ENCODE data around the gene CTNNB1.

The CTNNB1 gene

GRCh38 chr3:41163421-41163820 is 35.9 kb upstream of the CTNNB1 start:
- no peak for DNase-seq (ENCODE audit: low spot score)
- no peak overlapping the region for H3K27ac ChIP-seq
- ChIA-PET POLR2A (ENCODE audit: low non-redundant PET) (no interaction called here), CTCF (interaction anchor here (0.6 kb wide), 1 partner anchor 738 kb away, joined by 3 read pairs; no protein-coding TSS in a partner anchor)
- no peak for TF ChIP-seq CTCF (conservative IDR thresholded peaks at IDR 0.05; ENCODE audit: low read depth)

GRCh38 chr3:41164777-41165176 is 34.5 kb upstream of the CTNNB1 start:
- TF ChIP-seq CTCF (conservative IDR thresholded peaks at IDR 0.05; ENCODE audit: low read depth): no peak
- H3K27ac ChIP-seq: no peak overlapping the region
- ChIA-PET CTCF (interaction anchor here (0.7 kb wide), 1 partner anchor 183 kb away, joined by 3 read pairs; no protein-coding TSS in a partner anchor), POLR2A (ENCODE audit: low non-redundant PET) (no interaction called here)
- no peak for DNase-seq (ENCODE audit: low spot score)

- POLR2A ChIA-PET (ENCODE audit: low non-redundant PET): no interaction called here
- TF ChIP-seq CTCF (conservative IDR thresholded peaks at IDR 0.05; ENCODE audit: low read depth): no peak
- H3K27ac ChIP-seq: no peak overlapping the region
- CTCF ChIA-PET: interaction anchor here (0.7 kb wide), 1 partner anchor 30 kb away, joined by 3 read pairs; no protein-coding TSS in a partner anchor
- DNase-seq (ENCODE audit: low spot score): no peak
Observed at GRCh38 chr3:41167722-41168497, 31.4 kb upstream of the CTNNB1 start.

DNA sequence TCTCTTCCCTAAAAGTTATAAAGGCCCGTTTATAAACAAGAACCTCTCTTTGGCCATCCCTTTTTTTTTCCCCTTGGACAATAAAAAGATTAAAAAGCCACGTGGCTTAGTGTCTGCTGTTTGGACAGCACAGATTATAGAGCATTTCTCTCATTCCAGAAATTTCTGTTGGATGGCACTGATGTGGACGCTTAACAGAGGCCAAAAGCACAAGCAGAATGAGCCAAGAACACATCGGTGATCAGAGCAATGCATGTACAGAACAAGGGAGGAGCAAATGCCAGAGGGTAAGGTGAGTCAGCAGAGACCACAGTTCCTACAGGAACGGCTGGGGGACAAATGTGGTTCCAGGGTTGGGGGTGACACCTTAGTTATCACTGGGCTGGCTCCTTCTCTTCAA is 30.3 kb upstream of the CTNNB1 start:
- TF ChIP-seq CTCF (conservative IDR thresholded peaks at IDR 0.05; ENCODE audit: low read depth): no peak
- DNase-seq (ENCODE audit: low spot score): no peak
- ChIA-PET POLR2A (ENCODE audit: low non-redundant PET) (no interaction called here), CTCF (interaction anchor here (0.7 kb wide), 1 partner anchor 31 kb away, joined by 3 read pairs; no protein-coding TSS in a partner anchor)
- H3K27ac ChIP-seq: no peak overlapping the region

- CTCF ChIA-PET: no interaction called here
Observed at GRCh38 chr3:41173926-41174885, 25.1 kb upstream of the CTNNB1 start.

More at GRCh38 chr3:41173926-41174885, 25.1 kb upstream of the CTNNB1 start:
- H3K27ac ChIP-seq: no peak overlapping the region
- no peak for TF ChIP-seq CTCF (conservative IDR thresholded peaks at IDR 0.05; ENCODE audit: low read depth)
- POLR2A ChIA-PET (ENCODE audit: low non-redundant PET): no interaction called here
- DNase-seq (ENCODE audit: low spot score): no peak
